ENCODE data around the gene TMEM109. TPM values are rescaled to one million over a fixed set of nuclear protein-coding genes. Genes with fewer than 3 reads are reported as not detected.
A peak's percentile ranks its signal among the peaks of the same experiment; 100 is the strongest.

TMEM109 gene
- total RNA-seq, 1 experiment from 2014 or later = 165 TPM

GRCh38 chr11:60866911-60867870 lies 46.8 kb upstream of the TMEM109 start, which contains the start of gene ZP1:
TSS of gene ZP1 (plus strand) at chr11:60867542. CDS start at chr11:60867562, 20 bp downstream.
- H3K4me2 ChIP-seq (ENCODE audit: low read length) = no peak within 1 kb of the TSS
- ATAC-seq = peak; percentile 53
- CTCF ChIA-PET = no interaction called here
- H3F3A ChIP-seq (ENCODE audit: low read length, unreplicated experiment) = no peaks in the 10 kb centered on the region
- H4K20me1 ChIP-seq (ENCODE audit: low read length) = no peaks in the 10 kb centered on the region
- no peak within 1 kb of the TSS for H3K27ac ChIP-seq (ENCODE audit: low read length)
- no peak within 1 kb of the TSS for H3K9ac ChIP-seq (ENCODE audit: low read length)
- no peaks in the 10 kb centered on the region for H3K9me2 ChIP-seq (replicated peaks; ENCODE audit: low read length)
- intact Hi-C loops (cut with micrococcal nuclease) = no loop called here
- POLR2A ChIA-PET (ENCODE audit: unreplicated experiment) = no interaction called here
- DNase-seq = peak; percentile 47
- H3K4me1 ChIP-seq (ENCODE audit: insufficient read depth, low read length) = peaks cover 11% of the 10 kb centered on the region
- no TSS peak for BruUV-seq (replicated peaks)
- H3K36me3 ChIP-seq (ENCODE audit: low read depth, low read length) = no peaks in the 10 kb centered on the region
- H3K79me2 ChIP-seq (ENCODE audit: low read length) = no peaks in the 10 kb centered on the region
- no peaks in the 10 kb centered on the region for H3K27me3 ChIP-seq (ENCODE audit: low read length)
- H2AFZ ChIP-seq (ENCODE audit: low read length) = no peak within 1 kb of the TSS
- TF ChIP-seq EZH2 (IDR thresholded peaks at IDR 0.05; ENCODE audit: low read length, unreplicated experiment) = no peak
- no peak for TF ChIP-seq CTCF (conservative IDR thresholded peaks at IDR 0.05; ENCODE audit: low read depth, low read length)
- TF ChIP-seq EZH2phosphoT487 (IDR thresholded peaks at IDR 0.05; ENCODE audit: borderline replicate concordance, low read length) = no peak
- H3K4me3 ChIP-seq (ENCODE audit: low read length) = no peak within 1 kb of the TSS
- no peaks in the 10 kb centered on the region for H3K9me3 ChIP-seq (ENCODE audit: low read length)

- ATAC-seq (no peak), DNase-seq (no peak)
- no peak for TF ChIP-seq EZH2 (IDR thresholded peaks at IDR 0.05; ENCODE audit: low read length, unreplicated experiment)
- no peak for TF ChIP-seq CTCF (conservative IDR thresholded peaks at IDR 0.05; ENCODE audit: low read depth, low read length)
- TF ChIP-seq EZH2phosphoT487 (IDR thresholded peaks at IDR 0.05; ENCODE audit: borderline replicate concordance, low read length) = no peak
- H3K9me2 ChIP-seq (replicated peaks; ENCODE audit: low read length) = no peaks in the 10 kb centered on the region
- CTCF ChIA-PET = no interaction called here
- H4K20me1 ChIP-seq (ENCODE audit: low read length) = no peaks in the 10 kb centered on the region
- POLR2A ChIA-PET (ENCODE audit: unreplicated experiment) = no interaction called here
- intact Hi-C loops (cut with micrococcal nuclease) = no loop called here
- no peaks in the 10 kb centered on the region for H3K9me3 ChIP-seq (ENCODE audit: low read length)
- no peak overlapping the region for H3K27ac ChIP-seq (ENCODE audit: low read length)
- H3F3A ChIP-seq (ENCODE audit: low read length, unreplicated experiment) = no peaks in the 10 kb centered on the region
- H2AFZ ChIP-seq (ENCODE audit: low read length) = no peak overlapping the region
- no peak overlapping the region for H3K4me3 ChIP-seq (ENCODE audit: low read length)
- H3K36me3 ChIP-seq (ENCODE audit: low read depth, low read length) = no peaks in the 10 kb centered on the region
- BruUV-seq (replicated peaks) = no TSS peak
- H3K9ac ChIP-seq (ENCODE audit: low read length) = no peak overlapping the region
- H3K4me2 ChIP-seq (ENCODE audit: low read length) = no peak overlapping the region
- H3K27me3 ChIP-seq (ENCODE audit: low read length) = no peaks in the 10 kb centered on the region
- H3K4me1 ChIP-seq (ENCODE audit: insufficient read depth, low read length) = peaks cover 11% of the 10 kb centered on the region
- H3K79me2 ChIP-seq (ENCODE audit: low read length) = no peaks in the 10 kb centered on the region
Observed at GRCh38 chr11:60867871-60868681, 45.9 kb upstream of the TMEM109 start.
